Common myeloid progenitor, CD34-positive (primary cell): Measurements from ENCODE around the gene SHROOM2.

ENCODE experiments used
- CTCF ChIA-PET: fragments of 350-600 bp; sonication (Branson Sonifier 250); formaldehyde crosslinking; loops from one replicate; lab custom pipeline; 2021; ENCODE audit warnings: antibody characterized with exemption; lab: Charles Lee
- POLR2A ChIA-PET: fragments of 350-600 bp; sonication (Branson Sonifier 250); formaldehyde crosslinking; loops from one replicate; lab custom pipeline; 2021; ENCODE audit warnings: antibody characterized with exemption; lab: Charles Lee
- DNase-seq, 3 donors: peaks; one replicate each; pipeline versions ENCODE4 v3.0.0 to v3.0.0-alpha.2; 2013
- H3K27ac ChIP-seq, 2 experiments: 1 replicate in 1 of 2; 2 replicates in 1 of 2; pipeline ENCODE4 v1.7.0; 2013; ENCODE audit warnings: inconsistent platforms in 2 of 2, low read length in 2 of 2, mild to moderate bottlenecking in 2 of 2, low read depth in 1 of 2, moderate library complexity in 1 of 2; ENCODE audit not compliant: severe bottlenecking in 2 of 2, insufficient read depth in 1 of 2, poor library complexity in 1 of 2
- H3K27me3 ChIP-seq, 5 experiments: replicated peaks in 2 of 5; 1 replicate in 3 of 5; 2 replicates in 2 of 5; pipeline versions ENCODE4 v1.6.1 to v1.7.0; 2013; ENCODE audit warnings: low read length in 4 of 5, mild to moderate bottlenecking in 2 of 5, moderate library complexity in 2 of 5, inconsistent platforms in 1 of 5; ENCODE audit not compliant: insufficient read depth in 5 of 5, control insufficient read depth in 4 of 5
- H3K36me3 ChIP-seq, 4 experiments: 1 replicate in 2 of 4; 2 replicates in 2 of 4; pipeline versions ENCODE4 v1.6.1 to v1.7.0; 2013; ENCODE audit warnings: low read length in 3 of 4, control low read depth in 1 of 4, mild to moderate bottlenecking in 1 of 4; ENCODE audit not compliant: control insufficient read depth in 4 of 4, insufficient read depth in 4 of 4
- H3K4me1 ChIP-seq, 4 experiments: 1 replicate in 3 of 4; 2 replicates in 1 of 4; pipeline versions ENCODE4 v1.6.1 to v1.7.1; 2013; ENCODE audit warnings: low read length in 3 of 4, mild to moderate bottlenecking in 3 of 4, control low read depth in 1 of 4, inconsistent platforms in 1 of 4, moderate library complexity in 1 of 4; ENCODE audit not compliant: control insufficient read depth in 4 of 4, insufficient read depth in 4 of 4; ENCODE audit errors: control extremely low read depth in 1 of 4
- H3K4me3 ChIP-seq, 7 experiments: 1 replicate in 4 of 7; 2 replicates in 3 of 7; pipeline versions ENCODE4 v1.5.1 to v1.7.0; 2013; ENCODE audit warnings: mild to moderate bottlenecking in 7 of 7, low read length in 6 of 7, moderate library complexity in 6 of 7, inconsistent platforms in 2 of 7, low read depth in 2 of 7, control low read depth in 1 of 7; ENCODE audit not compliant: insufficient read depth in 4 of 7, control insufficient read depth in 1 of 7; ENCODE audit errors: extremely low read depth in 1 of 7
- H3K9me3 ChIP-seq, 5 experiments: 1 replicate in 4 of 5; 2 replicates in 1 of 5; pipeline versions ENCODE4 v1.6.1 to v1.7.1; 2013; ENCODE audit warnings: low read length in 4 of 5, mild to moderate bottlenecking in 2 of 5, inconsistent platforms in 1 of 5, low read depth in 1 of 5, moderate library complexity in 1 of 5; ENCODE audit not compliant: control insufficient read depth in 4 of 5, insufficient read depth in 2 of 5; ENCODE audit errors: control extremely low read depth in 1 of 5
- WGBS: methylation state at CpG from one replicate; pipeline ENCODE4 v1.1.5; 2013; ENCODE audit not compliant: insufficient coverage; 5-methylcytosine and 5-hydroxymethylcytosine counted together

Gene SHROOM2

GRCh38 chrX:9790866-9791265 is 4.6 kb downstream of the SHROOM2 start:
- CTCF ChIA-PET: no interaction called here
- POLR2A ChIA-PET: no interaction called here
- peaks cover 0 to 7% (median 5%) of the 10 kb centered on the region in 4 experiments for H3K4me1 ChIP-seq
- peaks cover 6 to 69% (median 23%) of the 10 kb centered on the region in 5 experiments for H3K27me3 ChIP-seq
- H3K4me3 ChIP-seq: no peak overlapping the region
- H3K36me3 ChIP-seq: no peaks in the 10 kb centered on the region
- peaks cover 0 to 19% (median 0%) of the 10 kb centered on the region in 5 experiments for H3K9me3 ChIP-seq
- WGBS: 86% methylated on average over 2 of the region's 6 CpGs
- no peak overlapping the region for H3K27ac ChIP-seq
- no peak for DNase-seq

GRCh38 chrX:9794495-9794894 is 8.3 kb downstream of the SHROOM2 start:
- Histone ChIP-seq H3K27ac (no peak overlapping the region), H3K4me3 (no peak overlapping the region), H3K36me3 (no peaks in the 10 kb centered on the region), H3K9me3 (peaks cover 0 to 20% (median 0%) of the 10 kb centered on the region in 5 experiments), H3K4me1 (no peaks in the 10 kb centered on the region), H3K27me3 (peaks cover 0 to 45% (median 6%) of the 10 kb centered on the region in 5 experiments)
- no peak for DNase-seq
- 100% methylated on average over 2 of the region's 7 CpGs for WGBS
- ChIA-PET CTCF (no interaction called here), POLR2A (no interaction called here)

DNA sequence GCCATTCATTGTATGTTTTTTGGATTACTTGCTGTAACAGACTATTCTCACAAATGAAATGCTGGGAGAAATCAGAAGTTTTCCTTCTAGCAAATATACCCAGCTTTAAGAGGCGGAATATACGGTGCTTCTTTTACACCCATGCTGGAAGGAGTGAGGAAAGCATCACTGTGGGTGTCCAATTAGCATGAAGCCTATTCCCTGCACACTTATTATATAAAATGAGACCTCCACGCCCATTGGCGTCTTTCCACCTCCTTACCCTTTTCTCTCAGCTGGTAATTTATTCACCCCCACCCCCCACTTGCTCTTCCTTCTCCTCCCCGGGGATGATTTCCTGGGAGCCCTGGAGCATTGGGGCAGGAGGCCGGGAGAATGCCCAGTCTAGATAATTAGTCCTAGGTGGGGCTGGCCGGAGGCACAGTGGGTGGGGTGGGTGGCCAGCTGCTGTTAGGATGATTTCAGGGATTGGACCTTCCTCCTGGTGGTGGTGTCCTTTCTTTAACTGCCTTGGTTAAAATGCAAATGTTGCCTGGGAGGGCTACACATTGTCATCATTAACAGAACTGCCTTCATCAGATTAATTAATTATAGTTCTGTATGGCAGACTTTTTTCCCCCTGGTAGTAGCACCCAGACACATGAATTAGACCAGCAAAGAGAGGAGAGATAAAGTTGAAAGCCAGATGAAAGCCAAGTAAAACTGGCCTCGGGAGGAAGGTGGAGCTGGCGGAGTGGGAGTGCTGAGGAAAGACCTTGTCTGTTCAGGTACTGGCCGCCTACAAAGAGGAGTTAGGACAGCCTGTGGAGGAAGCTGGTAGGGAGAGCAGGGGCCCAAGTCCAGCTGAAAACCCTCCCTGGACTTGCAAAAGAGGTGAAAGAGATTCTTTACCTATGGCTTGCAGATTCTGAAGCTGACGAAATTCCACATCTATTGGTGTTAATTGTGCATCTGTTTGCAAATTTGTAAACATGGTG is 11.4 kb downstream of the SHROOM2 start:
- WGBS: 76% methylated on average over 5 of the region's 11 CpGs
- Histone ChIP-seq H3K4me3 (no peak overlapping the region), H3K27ac (no peak overlapping the region), H3K4me1 (no peaks in the 10 kb centered on the region), H3K9me3 (peaks cover 0 to 24% (median 4%) of the 10 kb centered on the region in 5 experiments), H3K36me3 (no peaks in the 10 kb centered on the region), H3K27me3 (peaks cover 0 to 19% (median 0%) of the 10 kb centered on the region in 5 experiments)
- CTCF ChIA-PET: no interaction called here
- POLR2A ChIA-PET: no interaction called here
- DNase-seq: no peak

GRCh38 chrX:9802737-9803136 is 16.5 kb downstream of the SHROOM2 start:
- POLR2A ChIA-PET: no interaction called here
- peaks cover 0 to 7% (median 4%) of the 10 kb centered on the region in 5 experiments for H3K9me3 ChIP-seq
- peaks cover 0 to 2% (median 0%) of the 10 kb centered on the region in 5 experiments for H3K27me3 ChIP-seq
- CTCF ChIA-PET: no interaction called here
- H3K4me3 ChIP-seq: no peak overlapping the region
- no peak for DNase-seq
- H3K36me3 ChIP-seq: no peaks in the 10 kb centered on the region
- no peaks in the 10 kb centered on the region for H3K4me1 ChIP-seq
- H3K27ac ChIP-seq: no peak overlapping the region
- 94% methylated on average over 3 of the region's 4 CpGs for whole genome bisulfite sequencing

DNA sequence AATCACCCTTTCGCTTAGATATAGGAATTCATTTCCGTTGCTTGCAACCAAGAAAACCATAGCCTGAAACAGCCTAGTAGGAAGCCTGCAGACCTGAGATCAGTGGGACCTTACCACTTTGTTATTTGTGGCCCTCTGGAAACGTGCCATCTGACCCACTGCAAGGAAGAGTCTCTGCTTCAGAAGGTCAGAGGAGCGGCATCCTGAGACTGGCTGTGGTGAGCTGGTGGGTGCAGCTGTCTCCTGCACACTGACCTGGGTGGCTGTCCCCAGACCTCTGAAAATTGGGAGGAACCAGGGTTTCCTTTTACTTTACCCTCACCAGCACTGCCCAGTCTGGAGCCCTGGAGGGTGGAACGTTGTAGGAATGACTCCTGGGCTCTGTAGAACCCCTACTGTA is 18.2 kb downstream of the SHROOM2 start:
- CTCF ChIA-PET: no interaction called here
- H3K27me3 ChIP-seq: no peaks in the 10 kb centered on the region
- no peak overlapping the region for H3K4me3 ChIP-seq
- no peak overlapping the region for H3K27ac ChIP-seq
- H3K4me1 ChIP-seq: no peaks in the 10 kb centered on the region
- 77% methylated on average over 5 of the region's 5 CpGs for WGBS
- peaks cover 0 to 7% (median 4%) of the 10 kb centered on the region in 5 experiments for H3K9me3 ChIP-seq
- H3K36me3 ChIP-seq: no peaks in the 10 kb centered on the region
- POLR2A ChIA-PET: no interaction called here
- DNase-seq: no peak

DNA sequence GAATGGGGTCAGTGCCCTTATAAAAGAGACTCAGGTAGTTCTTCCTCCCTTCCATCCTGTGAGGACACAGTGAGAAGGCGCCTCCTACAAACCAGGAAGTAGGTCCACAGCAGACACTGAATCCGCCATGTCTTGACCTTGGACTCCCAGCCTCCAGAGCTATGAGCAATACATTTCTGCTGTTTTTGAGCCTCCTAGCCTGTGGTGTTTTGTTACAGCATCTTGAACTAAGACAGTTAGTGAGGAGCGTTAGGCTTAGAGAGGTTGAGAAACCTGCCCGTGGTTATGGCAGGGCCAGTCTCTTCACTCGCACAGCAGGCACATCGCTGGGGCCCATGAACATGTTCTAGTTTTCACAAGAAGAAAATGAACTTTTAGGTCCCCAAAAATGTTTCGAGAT is 19.7 kb downstream of the SHROOM2 start:
- no peak overlapping the region for H3K4me3 ChIP-seq
- H3K4me1 ChIP-seq: no peaks in the 10 kb centered on the region
- no peaks in the 10 kb centered on the region for H3K36me3 ChIP-seq
- H3K9me3 ChIP-seq: no peaks in the 10 kb centered on the region
- no peak for DNase-seq
- no peaks in the 10 kb centered on the region for H3K27me3 ChIP-seq
- POLR2A ChIA-PET: no interaction called here
- 100% methylated on average over 4 of the region's 7 CpGs for WGBS
- H3K27ac ChIP-seq: no peak overlapping the region
- CTCF ChIA-PET: no interaction called here
